Hepatocyte (in vitro differentiated cells): ENCODE results near the gene RFTN2.

ENCODE experiments used
- CTCF ChIP-seq: fragments of 200-600 bp; sonication (generic); IDR thresholded peaks from 2 replicates; pipeline ENCODE4 v1.5.1; 2016; ENCODE audit warnings: antibody characterized with exemption, mild to moderate bottlenecking; ENCODE audit not compliant: poor library complexity
- EZH2 ChIP-seq: fragments of 200-600 bp; sonication (generic); IDR thresholded peaks from 2 replicates; pipeline ENCODE4 v1.6.1; 2016; ENCODE audit warnings: antibody characterized with exemption, mild to moderate bottlenecking, borderline replicate concordance
- EZH2phosphoT487 ChIP-seq: fragments of 200-600 bp; sonication (generic); IDR thresholded peaks from one replicate; pipeline ENCODE4 v1.6.1; 2018; ENCODE audit warnings: antibody characterized with exemption, mild to moderate bottlenecking, low read depth, moderate library complexity; ENCODE audit not compliant: unreplicated experiment, severe bottlenecking

- TF ChIP-seq CTCF (no peak), EZH2 (no peak), EZH2phosphoT487 (no peak)
Observed at GRCh38 chr2:197674060-197674459, 1.3 kb downstream of the RFTN2 start.
